Fibroblast of villous mesenchyme (primary cell): ENCODE data around the gene ZCCHC4. TPM values are rescaled to one million over a fixed set of nuclear protein-coding genes. Genes with fewer than 3 reads are reported as not detected.

Experiments
- DNase-seq: peaks from one replicate; pipeline ENCODE4 v3.0.0-alpha.2; 2010; ENCODE audit warnings: low read depth
- H3K4me3 ChIP-seq: 2 replicates; pipeline ENCODE4 v1.5.1; 2011; ENCODE audit warnings: low read depth, mild to moderate bottlenecking, low read length
- total RNA-seq: library from RNA; depleted of rRNA; stranded (reverse); fragments of >200 nt; gene quantifications from 2 replicates; pipeline ENCODE4 v1.2.3, GENCODE V29; 2012
- TF ChIP-seq, protein P1 (sequence below): IDR thresholded peaks from 2 replicates; pipeline ENCODE4 v1.5.1; 2012; ENCODE audit warnings: low read depth, mild to moderate bottlenecking, low read length; ENCODE audit not compliant: insufficient read depth

The ZCCHC4 gene
- total RNA-seq, 1 donor: 15.1 TPM

DNA sequence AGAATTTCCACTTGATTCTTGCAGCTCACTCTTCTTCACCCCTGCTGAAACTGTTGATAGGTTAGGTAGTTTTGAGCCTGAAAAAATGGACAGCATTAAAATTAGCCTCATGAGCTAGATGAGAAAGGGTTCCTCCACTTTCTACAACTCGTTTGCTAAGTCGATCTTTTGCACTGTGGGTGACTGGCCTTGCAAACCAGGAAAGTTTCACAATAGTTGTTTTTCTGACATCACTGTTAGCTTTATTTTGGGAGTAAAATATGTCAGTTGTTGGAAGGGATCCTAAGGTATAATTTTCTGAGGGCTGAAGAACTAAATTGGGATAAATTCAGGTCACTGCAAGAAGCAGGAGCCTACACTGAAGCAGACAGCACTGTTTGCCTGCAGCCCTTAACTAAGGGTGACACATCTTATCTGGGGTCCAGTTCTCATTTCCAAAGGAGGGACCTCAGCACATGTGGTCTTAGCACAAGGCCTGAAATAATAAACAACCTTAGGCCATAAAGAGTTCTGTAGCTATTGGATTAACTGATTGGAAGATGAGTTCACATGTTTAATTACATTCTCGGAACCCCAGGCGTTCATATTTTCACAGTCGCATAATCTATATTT, 93.6 kb downstream of the ZCCHC4 start:
- TF ChIP-seq, protein P1, sequence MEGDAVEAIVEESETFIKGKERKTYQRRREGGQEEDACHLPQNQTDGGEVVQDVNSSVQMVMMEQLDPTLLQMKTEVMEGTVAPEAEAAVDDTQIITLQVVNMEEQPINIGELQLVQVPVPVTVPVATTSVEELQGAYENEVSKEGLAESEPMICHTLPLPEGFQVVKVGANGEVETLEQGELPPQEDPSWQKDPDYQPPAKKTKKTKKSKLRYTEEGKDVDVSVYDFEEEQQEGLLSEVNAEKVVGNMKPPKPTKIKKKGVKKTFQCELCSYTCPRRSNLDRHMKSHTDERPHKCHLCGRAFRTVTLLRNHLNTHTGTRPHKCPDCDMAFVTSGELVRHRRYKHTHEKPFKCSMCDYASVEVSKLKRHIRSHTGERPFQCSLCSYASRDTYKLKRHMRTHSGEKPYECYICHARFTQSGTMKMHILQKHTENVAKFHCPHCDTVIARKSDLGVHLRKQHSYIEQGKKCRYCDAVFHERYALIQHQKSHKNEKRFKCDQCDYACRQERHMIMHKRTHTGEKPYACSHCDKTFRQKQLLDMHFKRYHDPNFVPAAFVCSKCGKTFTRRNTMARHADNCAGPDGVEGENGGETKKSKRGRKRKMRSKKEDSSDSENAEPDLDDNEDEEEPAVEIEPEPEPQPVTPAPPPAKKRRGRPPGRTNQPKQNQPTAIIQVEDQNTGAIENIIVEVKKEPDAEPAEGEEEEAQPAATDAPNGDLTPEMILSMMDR: no peak
- no peak overlapping the region for H3K4me3 ChIP-seq
- peak; percentile 73 for DNase-seq

DNA sequence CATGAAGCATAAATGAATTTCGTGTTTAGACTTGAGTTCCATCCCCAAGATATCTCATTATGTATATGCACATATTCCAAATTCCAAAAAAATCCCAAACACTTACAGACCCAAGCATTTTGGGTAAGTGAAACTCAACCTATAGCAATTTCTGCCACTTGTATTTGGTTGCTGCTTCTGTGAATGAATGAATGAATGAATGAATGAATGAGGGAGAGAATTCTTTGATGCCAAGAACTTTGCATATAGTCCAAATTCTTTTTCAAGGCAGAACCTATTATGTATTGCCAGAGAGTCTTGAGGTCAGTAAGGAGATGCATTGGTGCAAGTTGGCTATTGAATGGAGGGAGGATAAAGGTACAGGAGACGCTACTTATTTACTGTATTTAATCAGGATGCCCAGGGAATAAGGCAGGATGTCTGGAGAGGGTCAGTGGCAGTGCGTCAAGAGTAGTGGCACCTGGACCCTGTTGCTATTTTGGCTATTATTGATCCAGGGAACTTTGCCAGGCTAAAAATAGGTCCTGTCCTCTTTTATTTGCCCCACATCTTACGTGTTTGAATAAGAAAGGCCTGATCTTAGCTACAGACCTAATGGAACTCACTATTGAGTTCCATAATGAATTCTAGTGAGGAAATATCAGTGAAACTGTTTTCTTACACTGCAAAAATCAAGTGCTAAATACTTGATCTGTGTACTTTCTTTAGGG, 98.4 kb downstream of the ZCCHC4 start:
- DNase-seq: no peak
- no peak overlapping the region for H3K4me3 ChIP-seq
- TF ChIP-seq, protein P1: no peak

DNA sequence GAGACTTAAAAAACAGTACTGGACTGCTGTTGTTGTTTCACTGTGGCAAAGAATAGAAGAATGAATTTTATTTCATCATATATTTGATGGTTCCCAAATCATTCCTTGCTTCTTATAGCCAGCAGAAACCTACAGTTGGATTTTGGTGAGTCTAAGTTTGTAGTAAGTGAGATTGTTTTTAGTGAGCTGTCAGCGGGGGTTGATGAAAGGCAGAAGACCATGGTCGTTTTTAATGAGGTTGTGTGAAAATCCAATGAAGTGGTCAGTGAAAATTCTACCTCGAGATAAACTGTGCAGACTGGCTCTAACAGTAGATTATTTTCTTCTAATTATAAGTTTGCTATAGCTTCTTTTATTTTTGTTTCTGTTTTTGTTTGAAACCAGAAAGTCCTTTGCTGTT, 100.7 kb downstream of the ZCCHC4 start:
- DNase-seq: peak; percentile 55
- TF ChIP-seq, protein P1: no peak
- H3K4me3 ChIP-seq: no peak overlapping the region

DNA sequence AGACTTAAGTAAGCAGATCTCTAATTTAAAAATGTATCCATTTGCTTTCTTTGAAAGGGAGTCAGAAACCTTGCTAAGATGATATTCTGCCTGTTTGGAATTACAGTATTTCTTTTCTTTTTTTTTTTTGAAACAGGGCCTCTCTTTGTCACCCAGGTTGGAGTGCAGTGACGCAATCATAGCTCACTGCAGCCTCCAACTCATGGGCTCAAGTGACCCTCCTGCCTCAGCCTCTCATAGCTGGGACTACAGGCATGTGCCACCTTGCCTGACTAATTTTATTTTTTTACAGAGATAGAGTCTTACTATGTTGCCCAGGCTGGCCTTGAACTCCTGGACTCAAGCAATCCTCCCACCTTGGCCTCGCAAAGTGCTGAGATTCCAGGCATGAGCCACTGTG, 104.4 kb downstream of the ZCCHC4 start:
- TF ChIP-seq, protein P1: no peak
- H3K4me3 ChIP-seq: no peak overlapping the region
- DNase-seq: no peak

Other genes starting within 250 kb of the ZCCHC4 start
- 4.5 and 6.5 TPM in 2 replicates for gene SEPSECS, start 152.3 kb upstream of the ZCCHC4 start, total RNA-seq
- gene PI4K2B, start 78.7 kb upstream of the ZCCHC4 start, total RNA-seq: 22.9 and 25.9 TPM in 2 replicates
- 25.4 and 27.6 TPM in 2 replicates for gene ANAPC4, start 64.5 kb downstream of the ZCCHC4 start, total RNA-seq